Measurements from ENCODE around the gene ENHO.

ENHO gene

GRCh38 chr9:34513567-34514214 lies 9.1 kb downstream of the ENHO start:
- H3K27ac ChIP-seq (ENCODE audit: low read depth, low read length): no peak overlapping the region

GRCh38 chr9:34512131-34513078 lies 10.4 kb downstream of the ENHO start:
- Histone ChIP-seq H3K27ac (ENCODE audit: low read depth, low read length) (no peak overlapping the region), H3K27me3 (ENCODE audit: control insufficient read depth in 5 of 5, insufficient read depth in 4 of 5, low read length in 5 of 5) (no peaks in the 10 kb centered on the region), H3K9ac (ENCODE audit: low read length in 5 of 5) (no peak overlapping the region), H3K4me1 (ENCODE audit: control insufficient read depth in 5 of 5, insufficient read depth in 5 of 5, low read length in 5 of 5) (peaks cover 0 to 27% (median 5%) of the 10 kb centered on the region in 5 donors), H3K4me3 (ENCODE audit: low read depth in 1 of 5, low read length in 5 of 5) (no peak overlapping the region), H3K9me3 (ENCODE audit: control insufficient read depth in 5 of 5, low read length in 5 of 5) (no peaks in the 10 kb centered on the region), H3K36me3 (ENCODE audit: control insufficient read depth in 5 of 5, insufficient read depth in 5 of 5, low read length in 5 of 5) (no peaks in the 10 kb centered on the region)

More at GRCh38 chr9:34513567-34514214, 9.1 kb downstream of the ENHO start:
- H3K36me3 ChIP-seq (ENCODE audit: control insufficient read depth in 5 of 5, insufficient read depth in 5 of 5, low read length in 5 of 5): no peaks in the 10 kb centered on the region
- H3K9me3 ChIP-seq (ENCODE audit: control insufficient read depth in 5 of 5, low read length in 5 of 5): no peaks in the 10 kb centered on the region
- H3K9ac ChIP-seq (ENCODE audit: low read length in 5 of 5): no peak overlapping the region
- H3K4me1 ChIP-seq (ENCODE audit: control insufficient read depth in 5 of 5, insufficient read depth in 5 of 5, low read length in 5 of 5): peaks cover 2 to 39% (median 16%) of the 10 kb centered on the region in 5 donors
- H3K4me3 ChIP-seq (ENCODE audit: low read depth in 1 of 5, low read length in 5 of 5): no peak overlapping the region
- no peaks in the 10 kb centered on the region for H3K27me3 ChIP-seq (ENCODE audit: control insufficient read depth in 5 of 5, insufficient read depth in 4 of 5, low read length in 5 of 5)

DNA sequence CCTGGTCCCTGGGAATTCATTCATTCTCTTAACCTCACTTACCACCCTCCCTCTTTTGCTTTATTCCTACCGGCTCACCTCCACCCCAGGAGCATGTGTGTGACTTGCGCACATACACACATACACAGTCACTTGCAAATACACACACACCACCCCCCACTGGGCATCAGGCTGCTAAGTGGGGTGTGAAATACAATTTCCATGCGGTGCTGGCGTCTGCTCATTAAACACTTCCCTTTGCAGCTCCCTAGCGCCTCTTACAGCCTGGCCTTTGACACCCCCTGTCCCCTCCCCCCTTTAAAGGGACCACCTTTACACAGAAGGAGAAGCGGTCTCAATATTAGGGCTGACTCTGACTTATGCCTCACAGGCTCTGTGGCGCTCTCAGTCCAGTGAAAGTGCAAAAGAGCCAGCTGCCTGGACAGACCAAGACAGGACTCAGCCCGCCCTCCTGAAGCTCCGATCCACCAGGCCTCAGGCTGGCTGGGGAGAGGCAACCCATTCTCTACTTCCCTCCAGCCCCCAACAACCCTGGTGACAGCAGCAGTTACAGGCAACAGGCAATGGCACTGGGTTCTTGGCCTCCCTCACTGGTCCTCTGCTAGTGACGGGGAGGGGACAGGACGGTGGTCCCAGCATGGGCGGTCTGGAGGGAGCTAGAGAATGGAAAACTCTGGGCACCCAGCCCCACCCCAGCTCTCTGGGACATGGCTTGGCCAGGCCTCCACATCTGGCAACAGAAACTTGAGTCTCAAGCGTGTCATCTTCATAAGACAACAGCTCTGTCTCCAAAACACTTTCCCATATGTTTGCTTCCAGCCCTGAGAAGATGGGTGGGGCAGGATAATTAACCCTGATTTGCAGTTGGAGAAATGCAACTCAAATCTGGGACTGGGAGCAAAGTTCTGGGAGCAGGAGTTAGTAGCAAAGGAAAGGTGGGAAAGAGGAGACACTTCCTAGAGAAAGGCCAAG lies 12.0 kb downstream of the ENHO start:
- H3K4me1 ChIP-seq (ENCODE audit: control insufficient read depth in 5 of 5, insufficient read depth in 5 of 5, low read length in 5 of 5): peaks cover 0 to 25% (median 4%) of the 10 kb centered on the region in 5 donors
- no peaks in the 10 kb centered on the region for H3K9me3 ChIP-seq (ENCODE audit: control insufficient read depth in 5 of 5, low read length in 5 of 5)
- H3K36me3 ChIP-seq (ENCODE audit: control insufficient read depth in 5 of 5, insufficient read depth in 5 of 5, low read length in 5 of 5): no peaks in the 10 kb centered on the region
- H3K9ac ChIP-seq (ENCODE audit: low read length in 5 of 5): no peak overlapping the region
- no peak overlapping the region for H3K4me3 ChIP-seq (ENCODE audit: low read depth in 1 of 5, low read length in 5 of 5)
- H3K27ac ChIP-seq (ENCODE audit: low read depth, low read length): no peak overlapping the region
- no peaks in the 10 kb centered on the region for H3K27me3 ChIP-seq (ENCODE audit: control insufficient read depth in 5 of 5, insufficient read depth in 4 of 5, low read length in 5 of 5)

DNA sequence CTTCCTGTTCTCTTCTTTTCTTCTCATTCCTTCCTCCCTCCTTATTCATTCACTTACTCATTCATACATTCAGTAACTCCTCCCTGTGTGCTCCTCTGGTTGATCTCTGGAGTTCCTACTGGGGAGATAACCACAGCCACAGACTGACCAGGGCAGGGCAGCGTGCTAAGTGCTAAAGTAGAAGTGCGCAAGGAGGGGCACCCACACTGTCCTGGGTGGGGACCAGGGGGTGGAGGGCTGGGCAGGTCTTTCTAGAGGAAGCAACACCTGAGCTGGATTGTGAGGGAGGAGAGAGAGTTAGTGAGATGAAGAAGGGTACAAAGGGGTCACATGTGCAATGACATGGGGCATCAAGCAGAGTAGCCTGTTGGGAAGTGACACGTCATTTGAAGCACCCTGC lies 13.8 kb downstream of the ENHO start:
- no peak overlapping the region for H3K27ac ChIP-seq (ENCODE audit: low read depth, low read length)
- no peaks in the 10 kb centered on the region for H3K27me3 ChIP-seq (ENCODE audit: control insufficient read depth in 5 of 5, insufficient read depth in 4 of 5, low read length in 5 of 5)
- no peaks in the 10 kb centered on the region for H3K9me3 ChIP-seq (ENCODE audit: control insufficient read depth in 5 of 5, low read length in 5 of 5)

GRCh38 chr9:34508463-34508862 lies 14.3 kb downstream of the ENHO start:
- no peak overlapping the region for H3K27ac ChIP-seq (ENCODE audit: low read depth, low read length)

More for the DNA sequence above, 13.8 kb downstream of the ENHO start:
- no peak overlapping the region for H3K9ac ChIP-seq (ENCODE audit: low read length in 5 of 5)
- peaks cover 0 to 25% (median 4%) of the 10 kb centered on the region in 5 donors for H3K4me1 ChIP-seq (ENCODE audit: control insufficient read depth in 5 of 5, insufficient read depth in 5 of 5, low read length in 5 of 5)
- H3K4me3 ChIP-seq (ENCODE audit: low read depth in 1 of 5, low read length in 5 of 5): no peak overlapping the region
- no peaks in the 10 kb centered on the region for H3K36me3 ChIP-seq (ENCODE audit: control insufficient read depth in 5 of 5, insufficient read depth in 5 of 5, low read length in 5 of 5)

GRCh38 chr9:34507966-34508365 lies 14.8 kb downstream of the ENHO start:
- Histone ChIP-seq H3K27me3 (ENCODE audit: control insufficient read depth in 5 of 5, insufficient read depth in 4 of 5, low read length in 5 of 5) (no peaks in the 10 kb centered on the region), H3K9me3 (ENCODE audit: control insufficient read depth in 5 of 5, low read length in 5 of 5) (no peaks in the 10 kb centered on the region), H3K36me3 (ENCODE audit: control insufficient read depth in 5 of 5, insufficient read depth in 5 of 5, low read length in 5 of 5) (no peaks in the 10 kb centered on the region), H3K27ac (ENCODE audit: low read depth, low read length) (no peak overlapping the region), H3K4me3 (ENCODE audit: low read depth in 1 of 5, low read length in 5 of 5) (no peak overlapping the region), H3K4me1 (ENCODE audit: control insufficient read depth in 5 of 5, insufficient read depth in 5 of 5, low read length in 5 of 5) (peaks cover 0 to 21% (median 2%) of the 10 kb centered on the region in 5 donors), H3K9ac (ENCODE audit: low read length in 5 of 5) (no peak overlapping the region)

More at GRCh38 chr9:34508463-34508862, 14.3 kb downstream of the ENHO start:
- H3K9ac ChIP-seq (ENCODE audit: low read length in 5 of 5): no peak overlapping the region
- H3K4me3 ChIP-seq (ENCODE audit: low read depth in 1 of 5, low read length in 5 of 5): no peak overlapping the region
- H3K9me3 ChIP-seq (ENCODE audit: control insufficient read depth in 5 of 5, low read length in 5 of 5): no peaks in the 10 kb centered on the region
- H3K36me3 ChIP-seq (ENCODE audit: control insufficient read depth in 5 of 5, insufficient read depth in 5 of 5, low read length in 5 of 5): no peaks in the 10 kb centered on the region
- H3K27me3 ChIP-seq (ENCODE audit: control insufficient read depth in 5 of 5, insufficient read depth in 4 of 5, low read length in 5 of 5): no peaks in the 10 kb centered on the region
- H3K4me1 ChIP-seq (ENCODE audit: control insufficient read depth in 5 of 5, insufficient read depth in 5 of 5, low read length in 5 of 5): peaks cover 0 to 25% (median 4%) of the 10 kb centered on the region in 5 donors

GRCh38 chr9:34507556-34507955 lies 15.2 kb downstream of the ENHO start:
- Histone ChIP-seq H3K27ac (ENCODE audit: low read depth, low read length) (no peak overlapping the region), H3K4me1 (ENCODE audit: control insufficient read depth in 5 of 5, insufficient read depth in 5 of 5, low read length in 5 of 5) (peaks cover 0 to 17% (median 0%) of the 10 kb centered on the region in 5 donors), H3K27me3 (ENCODE audit: control insufficient read depth in 5 of 5, insufficient read depth in 4 of 5, low read length in 5 of 5) (no peaks in the 10 kb centered on the region), H3K36me3 (ENCODE audit: control insufficient read depth in 5 of 5, insufficient read depth in 5 of 5, low read length in 5 of 5) (no peaks in the 10 kb centered on the region), H3K4me3 (ENCODE audit: low read depth in 1 of 5, low read length in 5 of 5) (no peak overlapping the region), H3K9ac (ENCODE audit: low read length in 5 of 5) (no peak overlapping the region), H3K9me3 (ENCODE audit: control insufficient read depth in 5 of 5, low read length in 5 of 5) (no peaks in the 10 kb centered on the region)

GRCh38 chr9:34506623-34507022 lies 16.2 kb downstream of the ENHO start:
- no peak overlapping the region for H3K9ac ChIP-seq (ENCODE audit: low read length in 5 of 5)
- no peaks in the 10 kb centered on the region for H3K9me3 ChIP-seq (ENCODE audit: control insufficient read depth in 5 of 5, low read length in 5 of 5)
- no peaks in the 10 kb centered on the region for H3K36me3 ChIP-seq (ENCODE audit: control insufficient read depth in 5 of 5, insufficient read depth in 5 of 5, low read length in 5 of 5)
- H3K4me1 ChIP-seq (ENCODE audit: control insufficient read depth in 5 of 5, insufficient read depth in 5 of 5, low read length in 5 of 5): peaks cover 0 to 22% (median 5%) of the 10 kb centered on the region in 5 donors
- no peak overlapping the region for H3K4me3 ChIP-seq (ENCODE audit: low read depth in 1 of 5, low read length in 5 of 5)
- no peak overlapping the region for H3K27ac ChIP-seq (ENCODE audit: low read depth, low read length)
- no peaks in the 10 kb centered on the region for H3K27me3 ChIP-seq (ENCODE audit: control insufficient read depth in 5 of 5, insufficient read depth in 4 of 5, low read length in 5 of 5)

- no peaks in the 10 kb centered on the region for H3K27me3 ChIP-seq (ENCODE audit: control insufficient read depth in 5 of 5, insufficient read depth in 4 of 5, low read length in 5 of 5)
- no peak overlapping the region for H3K27ac ChIP-seq (ENCODE audit: low read depth, low read length)
- peaks cover 0 to 16% (median 5%) of the 10 kb centered on the region in 5 donors for H3K4me1 ChIP-seq (ENCODE audit: control insufficient read depth in 5 of 5, insufficient read depth in 5 of 5, low read length in 5 of 5)
- no peak overlapping the region for H3K4me3 ChIP-seq (ENCODE audit: low read depth in 1 of 5, low read length in 5 of 5)
- no peaks in the 10 kb centered on the region for H3K9me3 ChIP-seq (ENCODE audit: control insufficient read depth in 5 of 5, low read length in 5 of 5)
- no peaks in the 10 kb centered on the region for H3K36me3 ChIP-seq (ENCODE audit: control insufficient read depth in 5 of 5, insufficient read depth in 5 of 5, low read length in 5 of 5)
- no peak overlapping the region for H3K9ac ChIP-seq (ENCODE audit: low read length in 5 of 5)
Observed at GRCh38 chr9:34505370-34506120, 17.2 kb downstream of the ENHO start.

All from subcutaneous abdominal adipose tissue (tissue), 5 donors.